ENCODE measurements around the gene ZNF440.

GRCh38 chr19:11814029-11814699 is at the start of gene ZNF440:
- no peak for TF ChIP-seq ZSCAN20 (CRISPR knock-in tag; IDR thresholded peaks at IDR 0.05)
- no peak for TF ChIP-seq RCOR1 (IDR thresholded peaks at IDR 0.05; ENCODE audit: low read depth, low read length)
- TF ChIP-seq RNF2 (IDR thresholded peaks at IDR 0.05; ENCODE audit: borderline replicate concordance, low read depth) = no peak
- no peak for TF ChIP-seq JUN (IDR thresholded peaks at IDR 0.05)
- TF ChIP-seq PBX3 (IDR thresholded peaks at IDR 0.05) = no peak
- TF ChIP-seq CTCF (IDR thresholded peaks at IDR 0.05) = no peak
- TF ChIP-seq MAZ (IDR thresholded peaks at IDR 0.05; ENCODE audit: borderline replicate concordance, low read depth, low read length) = no peak
- no peak for TF ChIP-seq EP300 (IDR thresholded peaks at IDR 0.05)
- no peak for TF ChIP-seq MYC (IDR thresholded peaks at IDR 0.05; ENCODE audit: borderline replicate concordance, low read length)
- TF ChIP-seq TP53 (CRISPR knock-in tag; IDR thresholded peaks at IDR 0.05) = no peak
